RPMI7951 (cell line): ENCODE results near the gene ZNF500. TPM values are rescaled to one million over a fixed set of nuclear protein-coding genes. Genes with fewer than 3 reads are reported as not detected.

ENCODE experiments used
- DNase-seq: peaks from one replicate; pipeline ENCODE4 v3.0.0-alpha.2; 2012; ENCODE audit warnings: low read depth
- total RNA-seq: library from RNA; depleted of rRNA; stranded (reverse); fragments of >200 nt; shearing (Covaris generic); gene quantifications from 2 replicates; pipeline ENCODE4 v1.2.3, GENCODE V29; 2014; rRNA removed

The ZNF500 gene
- total RNA-seq, 1 experiment from 2014 or later, result 5.4 TPM

DNA sequence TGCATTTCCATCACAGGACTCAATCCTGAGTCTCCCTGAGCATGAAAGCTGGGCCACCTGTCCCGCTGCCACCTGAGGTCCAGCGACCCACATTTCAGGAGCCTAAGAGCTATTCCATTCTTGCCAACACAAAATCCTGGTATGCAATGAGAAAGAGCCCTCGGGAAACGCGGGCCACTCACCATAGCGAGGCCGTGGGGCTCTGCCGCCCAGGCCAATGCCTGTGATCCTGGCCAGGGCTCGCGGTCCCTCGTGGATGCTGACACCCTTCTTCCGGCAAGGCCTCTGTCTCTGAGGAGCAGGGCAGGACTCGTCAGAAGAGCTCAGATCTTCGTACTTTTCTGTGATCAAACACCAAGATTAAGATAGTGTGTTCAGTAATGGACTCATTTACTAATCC is 62.0 kb downstream of the ZNF500 start:
- DNase-seq, result no peak

DNA sequence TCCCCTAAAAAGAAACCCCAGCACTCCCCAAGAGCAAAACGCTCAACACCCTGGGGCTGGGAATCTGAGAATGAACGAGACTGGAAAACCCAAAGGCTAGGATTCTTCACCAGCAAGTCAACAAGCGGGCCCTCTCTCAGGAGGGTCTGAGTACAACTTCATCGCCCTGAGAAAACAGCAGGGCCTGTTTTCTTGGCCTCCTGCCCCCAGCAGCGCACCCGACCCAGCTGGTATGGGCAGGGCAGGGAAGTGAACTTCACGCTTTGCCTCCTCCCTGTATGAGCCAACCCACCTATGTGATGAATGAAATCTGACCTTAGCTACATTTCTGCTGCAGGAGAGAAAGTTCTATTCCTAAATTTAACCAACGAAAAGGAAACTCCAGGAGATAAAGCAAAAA is 62.5 kb downstream of the ZNF500 start:
- no peak for DNase-seq

DNA sequence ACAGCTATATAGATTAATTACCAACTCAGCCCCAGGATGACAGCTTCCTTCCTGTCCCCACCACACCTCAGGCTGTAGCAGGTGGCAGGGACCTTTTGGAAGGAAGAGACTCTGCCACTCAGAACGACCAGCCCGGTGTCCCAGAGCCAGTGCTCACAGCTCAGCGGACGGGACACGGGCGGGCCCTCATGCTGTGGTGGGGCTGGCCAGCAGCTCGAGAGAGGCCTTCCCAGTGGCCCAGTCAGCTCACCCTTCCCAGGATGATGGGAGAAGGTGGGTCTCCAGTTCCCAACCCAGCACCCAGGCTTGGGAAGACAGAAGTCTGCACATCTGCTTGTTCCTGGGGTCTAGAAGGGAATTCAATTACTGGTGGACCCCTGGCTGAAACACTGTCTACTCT is 63.1 kb downstream of the ZNF500 start:
- DNase-seq, result no peak

DNA sequence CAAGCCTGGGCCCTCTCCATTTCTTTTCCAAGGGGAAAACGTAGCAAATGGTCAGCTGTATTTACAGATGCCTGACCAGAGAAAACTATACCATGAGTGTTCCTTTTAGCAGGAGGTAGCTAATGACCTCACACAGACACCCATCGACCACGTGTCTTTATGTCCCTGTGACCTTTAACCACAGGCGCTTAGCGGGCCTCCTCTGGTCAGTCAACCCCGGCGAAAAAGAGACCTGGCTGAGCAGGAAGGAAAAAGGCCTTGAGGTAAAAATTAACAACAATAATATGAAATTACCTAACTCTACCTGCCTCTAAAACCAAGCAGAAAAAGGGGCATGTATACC is 64.5 kb downstream of the ZNF500 start:
- DNase-seq, result no peak

DNA sequence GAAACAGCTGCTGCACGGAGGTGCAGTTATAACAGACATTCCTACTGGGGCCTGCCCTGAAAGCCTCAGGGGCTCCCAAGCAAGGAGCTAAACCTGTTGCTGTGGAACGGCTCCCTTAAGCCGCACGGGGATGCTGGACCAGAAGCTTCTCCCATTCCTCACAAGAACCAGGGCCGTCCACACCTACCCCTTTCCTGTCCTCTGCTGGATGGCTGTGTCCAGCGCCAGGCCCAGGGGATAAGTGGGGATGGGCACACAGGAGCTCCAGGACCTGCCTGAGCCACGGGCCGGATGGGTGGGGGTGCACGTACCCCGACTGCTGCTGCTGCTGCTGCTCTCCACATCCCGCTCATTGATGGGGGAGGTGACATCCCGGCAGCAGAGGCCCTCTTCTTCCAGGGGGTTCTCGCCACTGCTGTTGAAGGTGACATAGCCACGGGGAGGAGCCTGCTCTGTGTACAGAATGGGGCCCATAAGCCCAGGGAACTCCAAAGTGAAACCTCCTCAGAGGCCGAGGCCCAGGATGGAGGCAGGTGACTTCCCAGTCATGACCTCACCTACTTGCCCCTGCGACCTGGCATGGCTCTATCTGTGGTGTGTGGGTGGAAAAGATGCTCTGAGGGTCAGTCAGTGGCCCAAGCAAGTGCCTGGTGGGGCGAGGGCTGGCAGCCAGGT is 65.0 kb downstream of the ZNF500 start:
- DNase-seq, result no peak

DNA sequence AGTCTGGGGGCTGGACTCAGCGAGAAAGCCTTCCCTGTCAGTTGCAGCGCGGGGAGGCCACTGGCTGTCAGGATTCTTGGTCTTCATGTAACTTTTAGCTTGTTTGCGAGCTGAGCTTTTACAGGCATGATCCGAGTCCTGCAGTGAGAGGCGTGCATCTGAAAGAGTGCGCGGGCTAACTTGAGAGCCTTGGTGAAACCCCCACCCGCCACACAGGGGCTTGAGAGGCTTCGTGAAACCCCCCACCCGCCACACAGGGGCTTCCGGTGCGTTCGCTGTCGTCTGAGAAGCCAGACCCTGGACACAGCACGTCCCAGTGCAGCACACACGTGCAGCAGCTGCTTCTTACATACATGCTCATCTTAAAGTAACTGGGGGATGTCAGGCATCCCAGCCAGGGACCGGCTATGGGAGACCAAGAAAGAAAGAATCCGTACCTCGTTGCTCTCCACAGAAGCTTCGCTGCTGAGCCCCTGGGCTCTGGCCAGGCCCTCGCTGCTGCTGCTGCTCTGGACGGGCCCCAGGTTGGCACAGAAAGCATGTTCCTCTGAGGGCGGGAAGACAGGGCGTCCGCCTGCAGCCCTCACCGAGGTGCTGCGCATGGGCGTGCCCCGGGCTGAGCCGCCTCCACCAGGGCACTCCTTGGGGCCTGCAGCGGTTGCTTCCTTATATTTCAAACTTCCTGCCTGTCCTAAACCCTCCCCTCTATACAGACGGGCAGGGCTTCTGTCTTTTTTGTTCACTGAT is 65.8 kb downstream of the ZNF500 start:
- no peak for DNase-seq

DNA sequence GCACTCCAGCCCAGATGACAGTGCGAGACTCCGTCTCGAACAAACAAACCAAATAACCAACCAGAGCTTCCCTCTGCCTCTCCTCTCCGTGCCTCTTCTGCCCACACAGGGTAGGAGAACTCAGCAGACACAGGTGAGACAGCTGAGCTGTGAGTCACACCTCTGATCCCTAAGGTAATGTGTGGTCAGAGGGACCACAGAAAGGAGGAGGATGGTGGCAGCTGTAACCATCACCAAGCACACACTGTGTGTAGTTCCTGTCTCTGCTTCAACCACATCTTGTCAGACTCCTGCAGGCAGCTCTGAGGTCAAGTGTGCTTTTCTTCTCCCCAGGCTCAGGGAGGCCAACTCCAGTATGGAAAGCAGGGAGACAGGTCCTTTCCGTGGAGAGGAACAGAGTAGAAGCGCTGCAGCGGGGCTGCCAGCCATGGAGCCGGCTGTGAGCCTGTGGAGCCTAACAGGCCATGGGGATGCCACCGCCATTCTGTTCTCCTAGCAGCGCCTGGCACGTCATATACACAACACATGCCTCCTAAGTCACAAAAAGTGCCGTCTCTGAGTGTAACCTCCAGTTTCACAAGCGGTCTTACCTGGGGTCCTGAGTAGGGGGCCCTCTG is 66.5 kb downstream of the ZNF500 start:
- no peak for DNase-seq

DNA sequence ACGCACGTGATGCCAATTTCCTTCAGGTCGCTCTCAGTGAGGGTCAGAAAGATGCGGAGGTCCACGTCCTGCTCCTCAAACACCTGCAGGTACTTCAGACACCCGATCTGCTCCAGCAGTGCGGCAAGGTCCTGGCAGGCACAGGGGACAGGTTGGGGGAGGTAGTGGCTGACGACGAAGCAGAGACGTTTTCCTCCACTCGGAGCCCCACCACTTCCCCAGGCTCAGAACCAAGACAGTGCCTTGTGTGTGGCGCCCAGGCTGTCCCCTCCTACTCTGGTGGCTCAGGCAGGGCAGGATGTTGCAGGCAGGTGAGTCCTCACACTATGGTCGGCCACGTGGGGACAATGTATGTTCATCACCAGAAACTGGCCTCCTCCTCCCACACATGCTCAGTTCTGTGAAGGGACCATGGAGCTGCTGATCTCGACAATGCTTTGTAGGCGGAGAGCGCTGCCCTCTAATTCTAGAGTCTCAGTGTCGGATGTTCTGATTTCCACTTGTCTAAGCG is 67.9 kb downstream of the ZNF500 start:
- DNase-seq, result no peak

DNA sequence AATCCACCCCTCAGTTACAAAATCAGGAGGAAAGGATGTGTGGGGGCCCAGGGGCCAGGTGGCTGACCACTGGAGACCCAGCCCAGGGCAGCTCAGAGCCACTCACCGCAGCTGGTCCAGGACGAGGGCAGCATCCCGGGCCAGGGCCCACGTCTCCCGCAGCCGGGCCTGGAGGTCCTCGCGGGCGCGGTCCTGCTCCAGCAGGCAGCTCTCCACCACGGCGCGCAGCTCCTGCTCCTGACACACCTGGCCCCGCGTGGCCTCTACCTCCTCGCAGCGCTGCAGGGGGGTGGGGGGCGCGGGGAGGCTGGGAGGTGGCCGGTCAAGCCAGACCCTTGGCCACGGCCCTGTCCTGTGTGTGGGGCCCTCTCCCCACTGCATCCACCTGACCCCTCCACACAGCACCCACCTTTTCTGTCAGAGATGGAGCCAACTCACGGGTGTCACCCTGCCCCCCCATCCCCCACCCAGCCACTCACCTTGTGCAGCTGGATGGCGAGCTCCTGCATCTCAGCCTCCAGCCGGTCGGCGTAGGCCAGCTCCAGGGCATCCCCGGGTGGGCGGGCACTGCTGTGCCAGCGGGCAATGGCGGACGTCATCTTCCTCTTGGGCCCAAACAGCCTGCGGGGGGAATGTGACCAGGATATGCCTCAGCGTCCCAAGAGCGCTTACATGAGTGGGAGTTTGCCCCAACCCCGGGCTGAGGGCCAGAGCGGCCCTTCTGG is 68.5 kb downstream of the ZNF500 start:
- DNase-seq, result no peak

Other genes starting within 250 kb of the ZNF500 start
- 0.78 and 1.1 TPM in 2 replicates for gene CDIP1, start 228.4 kb downstream of the ZNF500 start, total RNA-seq
- gene C16orf96, start 210.8 kb downstream of the ZNF500 start, total RNA-seq, result not detected in 2 replicates
- 3.3 and 4.7 TPM in 2 replicates for gene UBALD1, start 152.3 kb downstream of the ZNF500 start, total RNA-seq
- 10.4 and 18.3 TPM in 2 replicates for gene MGRN1, start 142.3 kb downstream of the ZNF500 start, total RNA-seq
- gene NUDT16L1, start 73.6 kb downstream of the ZNF500 start, total RNA-seq, result 28.7 and 45.3 TPM in 2 replicates
- gene ANKS3, start 32.9 kb downstream of the ZNF500 start, total RNA-seq, result 8.9 and 10.6 TPM in 2 replicates
- gene DNAAF8, start 32.6 kb downstream of the ZNF500 start, total RNA-seq, result 0.36 and 0.49 TPM in 2 replicates
- gene SEPTIN12, start 21.2 kb upstream of the ZNF500 start, total RNA-seq, result not detected in 2 replicates
- gene SMIM22, start 28.2 kb upstream of the ZNF500 start, total RNA-seq, result not detected in 2 replicates
- 13.1 and 16.9 TPM in 2 replicates for gene ROGDI, start 35.5 kb upstream of the ZNF500 start, total RNA-seq
- gene GLYR1, start 80.1 kb upstream of the ZNF500 start, total RNA-seq, result 17.8 and 21.4 TPM in 2 replicates
- gene UBN1, start 80.3 kb upstream of the ZNF500 start, total RNA-seq, result 16.5 and 19.7 TPM in 2 replicates
- 0.12 and 0.20 TPM in 2 replicates for gene PPL, start 170.0 kb upstream of the ZNF500 start, total RNA-seq
- gene SEC14L5, start 191.2 kb upstream of the ZNF500 start, total RNA-seq, result not detected in 2 replicates